ENCODE measurements around the gene AK1. TPM values are rescaled to one million over a fixed set of nuclear protein-coding genes. Genes with fewer than 3 reads are reported as not detected.
A peak's percentile ranks its signal among the peaks of the same experiment; 100 is the strongest.

AK1 gene
- total RNA-seq, 1 experiment from 2014 or later = 34.4 TPM

GRCh38 chr9:127817881-127818434 is 59.5 kb downstream of the AK1 start (continued):
- no peak for TF ChIP-seq CTCF (IDR thresholded peaks at IDR 0.05)

DNA sequence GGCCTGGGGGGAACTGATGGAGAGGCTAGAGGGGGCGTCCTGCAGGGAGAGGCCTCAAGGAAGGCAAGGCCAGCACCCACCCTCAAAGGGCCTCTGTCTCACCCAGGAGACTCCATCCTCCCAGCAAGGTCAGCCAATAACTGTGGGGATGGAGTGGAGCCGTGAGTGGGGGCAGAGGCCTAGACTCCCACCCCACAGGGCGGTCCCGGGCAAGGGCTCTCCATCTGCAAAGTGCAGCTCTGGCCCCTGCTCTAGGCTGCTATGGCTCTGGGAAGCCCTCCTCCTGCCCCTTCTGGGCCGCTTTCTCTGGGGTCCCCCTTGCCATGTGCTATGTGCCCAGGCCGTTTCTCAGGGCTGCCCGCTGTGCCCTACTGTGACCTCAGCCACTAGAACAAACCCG is 60.7 kb downstream of the AK1 start:
- Mint-ChIP-seq H3K27me3 (ENCODE audit: low read depth) (no peaks in the 10 kb centered on the region), H3K36me3 (peaks cover 16% of the 10 kb centered on the region; the same call in 1 of the 2 replicates), H3K4me1 (no peaks in the 10 kb centered on the region), H3K9me3 (no peaks in the 10 kb centered on the region), H3K27ac (peak overlapping the region; percentile 68; the same call in 1 of the 2 replicates), H3K4me3 (no peak overlapping the region)
- ATAC-seq (no peak), DNase-seq (ENCODE audit: low spot score) (no peak)
- ChIA-PET POLR2A (no interaction called here), CTCF (interaction anchor here (3.5 kb wide), 1 partner anchor 53 kb away, joined by 16 read pairs; no protein-coding TSS in a partner anchor)
- TF ChIP-seq PRDM15 (CRISPR knock-in tag; IDR thresholded peaks at IDR 0.05) = no peak
- TF ChIP-seq, protein P1, sequence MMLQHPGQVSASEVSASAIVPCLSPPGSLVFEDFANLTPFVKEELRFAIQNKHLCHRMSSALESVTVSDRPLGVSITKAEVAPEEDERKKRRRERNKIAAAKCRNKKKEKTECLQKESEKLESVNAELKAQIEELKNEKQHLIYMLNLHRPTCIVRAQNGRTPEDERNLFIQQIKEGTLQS (CRISPR knock-in tag; conservative IDR thresholded peaks at IDR 0.05) = no peak
- no peak for TF ChIP-seq ESRRA (CRISPR knock-in tag; IDR thresholded peaks at IDR 0.05; ENCODE audit: borderline replicate concordance)
- TF ChIP-seq, protein P2, sequence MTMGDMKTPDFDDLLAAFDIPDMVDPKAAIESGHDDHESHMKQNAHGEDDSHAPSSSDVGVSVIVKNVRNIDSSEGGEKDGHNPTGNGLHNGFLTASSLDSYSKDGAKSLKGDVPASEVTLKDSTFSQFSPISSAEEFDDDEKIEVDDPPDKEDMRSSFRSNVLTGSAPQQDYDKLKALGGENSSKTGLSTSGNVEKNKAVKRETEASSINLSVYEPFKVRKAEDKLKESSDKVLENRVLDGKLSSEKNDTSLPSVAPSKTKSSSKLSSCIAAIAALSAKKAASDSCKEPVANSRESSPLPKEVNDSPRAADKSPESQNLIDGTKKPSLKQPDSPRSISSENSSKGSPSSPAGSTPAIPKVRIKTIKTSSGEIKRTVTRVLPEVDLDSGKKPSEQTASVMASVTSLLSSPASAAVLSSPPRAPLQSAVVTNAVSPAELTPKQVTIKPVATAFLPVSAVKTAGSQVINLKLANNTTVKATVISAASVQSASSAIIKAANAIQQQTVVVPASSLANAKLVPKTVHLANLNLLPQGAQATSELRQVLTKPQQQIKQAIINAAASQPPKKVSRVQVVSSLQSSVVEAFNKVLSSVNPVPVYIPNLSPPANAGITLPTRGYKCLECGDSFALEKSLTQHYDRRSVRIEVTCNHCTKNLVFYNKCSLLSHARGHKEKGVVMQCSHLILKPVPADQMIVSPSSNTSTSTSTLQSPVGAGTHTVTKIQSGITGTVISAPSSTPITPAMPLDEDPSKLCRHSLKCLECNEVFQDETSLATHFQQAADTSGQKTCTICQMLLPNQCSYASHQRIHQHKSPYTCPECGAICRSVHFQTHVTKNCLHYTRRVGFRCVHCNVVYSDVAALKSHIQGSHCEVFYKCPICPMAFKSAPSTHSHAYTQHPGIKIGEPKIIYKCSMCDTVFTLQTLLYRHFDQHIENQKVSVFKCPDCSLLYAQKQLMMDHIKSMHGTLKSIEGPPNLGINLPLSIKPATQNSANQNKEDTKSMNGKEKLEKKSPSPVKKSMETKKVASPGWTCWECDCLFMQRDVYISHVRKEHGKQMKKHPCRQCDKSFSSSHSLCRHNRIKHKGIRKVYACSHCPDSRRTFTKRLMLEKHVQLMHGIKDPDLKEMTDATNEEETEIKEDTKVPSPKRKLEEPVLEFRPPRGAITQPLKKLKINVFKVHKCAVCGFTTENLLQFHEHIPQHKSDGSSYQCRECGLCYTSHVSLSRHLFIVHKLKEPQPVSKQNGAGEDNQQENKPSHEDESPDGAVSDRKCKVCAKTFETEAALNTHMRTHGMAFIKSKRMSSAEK (CRISPR knock-in tag; IDR thresholded peaks at IDR 0.05; ENCODE audit: borderline replicate concordance) = no peak
- TF ChIP-seq EMX1 (CRISPR knock-in tag; IDR thresholded peaks at IDR 0.05) = no peak
- no peak for TF ChIP-seq HMGXB4 (CRISPR knock-in tag; IDR thresholded peaks at IDR 0.05)
- TF ChIP-seq CREB1 (CRISPR knock-in tag; IDR thresholded peaks at IDR 0.05) = no peak
- TF ChIP-seq IRF2 (CRISPR knock-in tag; IDR thresholded peaks at IDR 0.05; ENCODE audit: borderline replicate concordance, low read depth) = no peak
- no peak for TF ChIP-seq CDX4 (CRISPR knock-in tag; IDR thresholded peaks at IDR 0.05; ENCODE audit: borderline replicate concordance)
- TF ChIP-seq ZNF317 (CRISPR knock-in tag; IDR thresholded peaks at IDR 0.05; ENCODE audit: borderline replicate concordance, low read depth) = no peak

Small RNA genes within 50 kb of the gene (microRNA-seq; reads per million reads assigned to microRNA genes)
- not detected for gene MIR4672 (ENCODE audit: borderline number of aligned reads)

Other genes starting within 250 kb of the AK1 start
- 0.07 to 0.22 TPM in 2 of 3 replicates, not detected in the other for gene CFAP157, start 170.7 kb downstream of the AK1 start, total RNA-seq (2021)
- gene PTRH1, start 162.0 kb downstream of the AK1 start, total RNA-seq (2021) = 13.1 to 16.9 TPM (median 13.9 TPM) in 3 replicates
- not detected in 3 replicates for gene TTC16, start 161.6 kb downstream of the AK1 start, total RNA-seq (2021)
- gene TOR2A, start 142.4 kb downstream of the AK1 start, total RNA-seq (2021) = 14.4 to 19.4 TPM (median 16.6 TPM) in 3 replicates
- 3.3 to 5.4 TPM (median 3.4 TPM) in 3 replicates for gene SH2D3C, start 99.0 kb downstream of the AK1 start, total RNA-seq (2021)
- gene CDK9, start 91.6 kb downstream of the AK1 start, total RNA-seq (2021) = 106 to 111 TPM (median 107 TPM) in 3 replicates
- gene FPGS, start 74.8 kb downstream of the AK1 start, total RNA-seq (2021) = 67.7 to 81.7 TPM (median 69.3 TPM) in 3 replicates
- 3.7 to 4.4 TPM (median 4.2 TPM) in 3 replicates for gene ENG, start 23.0 kb downstream of the AK1 start, total RNA-seq (2021)
- 45.1 to 47.5 TPM (median 45.3 TPM) in 3 replicates for gene ST6GALNAC6, start 21.9 kb upstream of the AK1 start, total RNA-seq (2021)
- 25.1 to 25.7 TPM (median 25.4 TPM) in 3 replicates for gene ST6GALNAC4, start 39.4 kb upstream of the AK1 start, total RNA-seq (2021)
- gene PIP5KL1, start 53.1 kb upstream of the AK1 start, total RNA-seq (2021) = 15.8 to 20.2 TPM (median 16.8 TPM) in 3 replicates
- gene DPM2, start 60.2 kb upstream of the AK1 start, total RNA-seq (2021) = 53.3 to 58.2 TPM (median 56.1 TPM) in 3 replicates
- gene EEIG1, start 103.3 kb upstream of the AK1 start, total RNA-seq (2021) = 42.2 to 66.4 TPM (median 51.3 TPM) in 3 replicates
- gene NAIF1, start 189.6 kb upstream of the AK1 start, total RNA-seq (2021) = 11.9 to 13.4 TPM (median 12.4 TPM) in 3 replicates
- 15.2 to 17.4 TPM (median 15.2 TPM) in 3 replicates for gene SLC25A25, start 190.6 kb upstream of the AK1 start, total RNA-seq (2021)